Measurements from ENCODE around the gene TMEM143.
"Not testable (repeated sequence)": the region's sequence is repeated elsewhere in the genome, so short reads cannot be mapped to it uniquely, and the experiment has no call there.

The TMEM143 gene

DNA sequence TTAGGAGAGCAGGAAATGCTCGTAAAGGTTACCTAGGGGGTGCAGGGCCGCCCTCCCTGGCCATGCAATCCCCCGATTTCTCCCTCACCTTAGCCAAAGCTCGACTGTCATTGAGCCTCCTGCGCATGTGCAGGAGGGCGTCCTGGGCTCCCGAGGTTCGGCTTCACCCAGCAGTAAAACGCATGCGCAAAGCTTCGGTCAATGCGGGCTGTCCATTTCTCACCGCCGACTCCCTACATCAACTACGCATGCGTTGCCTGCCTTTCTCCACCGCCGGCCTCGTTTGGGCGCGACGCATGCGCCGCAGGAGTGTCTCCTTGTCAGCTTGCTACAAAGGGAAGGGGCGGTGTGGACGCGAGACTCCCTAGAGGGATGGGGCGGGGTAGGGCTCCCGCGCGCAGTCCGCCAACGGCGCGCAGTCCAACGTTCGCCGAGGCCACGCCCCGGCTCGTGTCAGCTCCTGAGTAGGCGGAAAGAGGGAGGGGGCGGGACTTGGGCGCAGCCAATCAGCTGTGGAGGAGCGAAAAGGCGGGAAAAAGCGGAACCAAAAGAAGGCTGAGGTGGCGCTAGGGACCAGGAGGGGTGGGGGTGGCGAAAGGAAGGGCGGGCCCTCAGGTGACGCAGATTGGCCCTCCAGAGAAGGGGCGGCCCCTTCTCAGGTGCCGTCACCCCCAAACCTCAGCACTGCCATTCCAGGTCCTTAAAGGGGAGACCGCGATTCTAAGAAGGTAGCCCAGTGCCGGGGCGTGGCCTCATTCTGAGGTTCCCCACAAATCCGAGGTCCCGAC lies at the start of gene TMEM143, which contains the start of gene SYNGR4:
TSS of gene TMEM143 (minus strand) at position 131 of the 788 bp plus-strand sequence. CDS start at position 111, 20 bp downstream.
TSS of gene SYNGR4 (plus strand) at position 558 of the 788 bp plus-strand sequence. CDS start 1,476 bp downstream, outside the sequence.
- DNase-seq = peak; percentile 99

DNA sequence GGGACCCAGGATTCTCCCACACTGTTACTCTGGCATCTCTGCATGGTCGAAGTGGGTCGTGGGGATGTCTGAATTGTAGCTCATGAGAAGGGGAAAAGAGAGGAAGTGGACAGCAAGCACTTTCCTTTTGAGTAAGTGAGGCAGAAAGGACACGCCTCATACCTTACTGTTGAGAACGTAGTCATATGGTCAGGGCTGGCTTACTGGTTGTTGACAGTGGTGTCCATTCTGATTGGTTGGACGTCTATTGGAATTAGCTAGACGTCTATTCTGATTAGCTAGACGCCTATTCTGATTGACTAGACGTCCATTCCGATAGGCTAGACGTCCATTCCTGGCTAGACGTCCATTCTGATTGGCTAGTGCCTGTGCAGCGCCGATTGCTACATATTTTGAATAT lies 42.1 kb upstream of the TMEM143 start:
- DNase-seq = no peak

DNA sequence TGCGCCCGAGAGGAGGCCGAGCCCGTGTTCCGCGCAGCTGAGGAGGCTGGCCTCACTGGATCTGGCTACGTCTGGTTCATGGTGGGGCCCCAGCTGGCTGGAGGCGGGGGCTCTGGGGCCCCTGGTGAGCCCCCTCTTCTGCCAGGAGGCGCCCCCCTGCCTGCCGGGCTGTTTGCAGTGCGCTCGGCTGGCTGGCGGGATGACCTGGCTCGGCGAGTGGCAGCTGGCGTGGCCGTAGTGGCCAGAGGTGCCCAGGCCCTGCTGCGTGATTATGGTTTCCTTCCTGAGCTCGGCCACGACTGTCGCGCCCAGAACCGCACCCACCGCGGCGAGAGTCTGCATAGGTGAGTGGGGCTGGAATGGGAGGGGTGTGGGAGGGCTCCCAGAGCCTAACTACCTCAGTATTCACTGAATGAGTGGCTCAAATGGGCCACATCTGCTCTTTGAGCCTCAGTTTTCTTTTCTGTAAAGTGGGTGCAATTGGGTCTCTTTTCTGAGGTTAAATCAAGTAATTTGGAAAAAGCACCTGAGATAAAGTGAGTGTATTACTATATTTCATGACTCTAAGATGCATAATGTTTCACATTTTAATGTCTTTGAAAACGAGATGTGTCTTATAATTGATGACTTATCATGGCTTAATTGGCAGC lies 41.4 kb upstream of the TMEM143 start:
- no peak for DNase-seq

DNA sequence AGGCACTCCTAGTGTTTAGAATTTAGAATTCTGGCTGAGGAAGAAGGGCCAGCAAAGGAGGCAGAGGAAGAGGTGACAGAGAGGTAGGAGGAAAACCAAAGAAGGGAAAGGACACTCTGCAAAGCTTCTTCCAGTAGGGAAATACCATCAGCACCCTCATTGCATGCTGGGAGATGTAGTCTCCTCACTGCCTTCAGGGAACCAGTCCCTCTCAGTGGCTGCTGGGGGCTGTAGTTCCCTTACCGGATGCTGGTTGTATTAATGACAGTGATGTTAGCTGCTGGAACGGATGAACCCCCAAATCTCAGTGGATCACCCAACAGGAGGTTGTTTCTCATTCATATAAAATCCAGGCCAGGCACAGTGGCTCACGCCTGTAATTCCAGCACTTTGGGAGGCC lies 39.9 kb upstream of the TMEM143 start:
- peak; percentile 73 for DNase-seq

DNA sequence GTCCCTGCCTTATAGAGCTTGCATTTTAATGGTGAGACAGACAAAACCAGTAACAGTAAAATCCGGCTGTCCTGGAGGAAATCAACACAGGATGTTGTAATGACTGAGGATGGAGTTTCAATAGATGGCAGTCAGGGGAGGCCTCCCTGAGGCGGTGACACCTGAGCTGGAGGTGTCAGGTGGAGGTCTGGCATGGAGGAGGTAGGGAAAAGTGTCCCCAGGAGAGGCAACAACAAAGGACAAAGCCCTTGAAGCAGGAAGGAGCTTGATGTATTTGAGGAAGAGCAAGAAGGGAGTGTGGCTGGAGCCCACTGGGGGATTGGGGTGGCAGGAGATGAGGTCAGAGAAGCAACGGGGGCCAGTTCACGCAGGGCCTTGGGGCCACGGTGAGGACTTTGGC lies 37.5 kb upstream of the TMEM143 start:
- no peak for DNase-seq

DNA sequence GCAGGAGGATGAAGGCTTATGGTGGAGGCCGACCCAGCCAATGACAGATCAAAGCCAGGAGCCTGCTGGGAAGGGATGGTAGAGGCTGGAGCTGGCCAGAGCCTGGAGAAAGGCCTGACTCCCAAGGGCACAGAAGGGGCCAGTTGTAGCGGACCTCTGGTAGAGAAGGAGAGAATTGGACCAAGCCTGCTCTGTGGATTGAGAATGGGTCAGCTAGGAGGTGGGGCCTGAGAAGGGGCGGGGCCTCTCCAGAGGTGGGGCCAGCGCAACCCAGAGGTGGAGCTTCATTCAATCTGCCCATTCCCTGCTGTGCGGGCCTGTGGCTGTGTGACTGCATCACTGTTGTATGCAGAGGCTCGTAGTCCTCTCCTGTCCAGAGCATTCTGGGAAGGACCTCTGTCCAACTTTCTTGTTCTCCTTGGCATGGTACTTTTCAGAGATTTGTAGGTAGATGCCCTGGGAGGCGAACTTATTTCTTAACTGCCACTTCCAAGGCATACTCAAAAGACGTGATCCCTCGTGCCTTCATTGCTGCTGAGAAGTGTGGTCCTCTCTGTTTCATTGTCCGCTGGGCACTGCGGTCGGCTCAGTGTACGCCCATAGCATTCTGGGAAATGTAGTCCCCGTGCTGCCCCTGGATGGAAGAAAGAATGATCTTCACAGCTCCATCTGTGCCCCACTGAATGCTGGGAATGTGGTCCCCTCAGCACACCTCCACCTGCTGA lies 36.4 kb upstream of the TMEM143 start:
- DNase-seq = peak; percentile 54

DNA sequence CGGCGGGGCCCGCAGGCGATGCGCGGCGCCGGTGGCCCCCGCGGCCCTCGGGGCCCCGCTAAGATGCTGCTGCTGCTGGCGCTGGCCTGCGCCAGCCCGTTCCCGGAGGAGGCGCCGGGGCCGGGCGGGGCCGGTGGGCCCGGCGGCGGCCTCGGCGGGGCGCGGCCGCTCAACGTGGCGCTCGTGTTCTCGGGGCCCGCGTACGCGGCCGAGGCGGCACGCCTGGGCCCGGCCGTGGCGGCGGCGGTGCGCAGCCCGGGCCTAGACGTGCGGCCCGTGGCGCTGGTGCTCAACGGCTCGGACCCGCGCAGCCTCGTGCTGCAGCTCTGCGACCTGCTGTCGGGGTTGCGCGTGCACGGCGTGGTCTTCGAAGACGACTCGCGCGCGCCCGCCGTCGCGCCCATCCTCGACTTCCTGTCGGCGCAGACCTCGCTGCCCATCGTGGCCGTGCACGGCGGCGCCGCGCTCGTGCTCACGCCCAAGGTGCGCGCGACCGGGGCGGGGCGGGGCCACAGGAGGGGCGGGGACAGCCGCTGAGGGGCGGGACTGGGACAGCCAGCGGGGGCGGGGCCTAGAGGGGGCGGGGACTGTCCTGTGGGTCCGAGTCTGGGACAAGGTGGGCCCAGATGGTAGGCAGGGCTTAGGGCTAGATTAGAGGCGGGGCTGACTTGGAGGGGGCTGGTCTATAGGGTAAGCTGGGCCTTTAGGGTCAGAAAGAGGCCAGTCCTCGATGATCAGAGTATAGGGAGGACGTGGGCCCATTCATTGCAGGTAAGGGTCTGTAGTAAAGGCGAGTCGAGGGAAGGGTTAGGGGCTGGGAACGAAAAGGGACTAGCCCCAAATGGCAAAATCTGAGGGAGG lies 34.9 kb upstream of the TMEM143 start:
- DNase-seq = peak; percentile 91

DNA sequence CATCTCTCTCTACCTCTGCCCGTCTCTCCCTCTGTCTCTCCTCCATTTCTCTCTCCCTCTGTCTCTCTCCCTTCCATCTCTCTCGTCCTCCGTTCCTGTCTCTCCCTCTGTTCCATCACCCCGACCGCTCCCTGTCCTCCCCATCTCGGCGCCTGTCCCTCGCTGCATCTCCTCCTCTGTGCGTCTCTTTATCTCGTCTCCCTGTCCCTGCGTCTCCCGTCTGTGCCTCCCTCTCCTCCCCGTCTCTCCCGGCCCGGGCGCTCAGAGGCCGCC lies 34.3 kb upstream of the TMEM143 start:
- no peak for DNase-seq

DNA sequence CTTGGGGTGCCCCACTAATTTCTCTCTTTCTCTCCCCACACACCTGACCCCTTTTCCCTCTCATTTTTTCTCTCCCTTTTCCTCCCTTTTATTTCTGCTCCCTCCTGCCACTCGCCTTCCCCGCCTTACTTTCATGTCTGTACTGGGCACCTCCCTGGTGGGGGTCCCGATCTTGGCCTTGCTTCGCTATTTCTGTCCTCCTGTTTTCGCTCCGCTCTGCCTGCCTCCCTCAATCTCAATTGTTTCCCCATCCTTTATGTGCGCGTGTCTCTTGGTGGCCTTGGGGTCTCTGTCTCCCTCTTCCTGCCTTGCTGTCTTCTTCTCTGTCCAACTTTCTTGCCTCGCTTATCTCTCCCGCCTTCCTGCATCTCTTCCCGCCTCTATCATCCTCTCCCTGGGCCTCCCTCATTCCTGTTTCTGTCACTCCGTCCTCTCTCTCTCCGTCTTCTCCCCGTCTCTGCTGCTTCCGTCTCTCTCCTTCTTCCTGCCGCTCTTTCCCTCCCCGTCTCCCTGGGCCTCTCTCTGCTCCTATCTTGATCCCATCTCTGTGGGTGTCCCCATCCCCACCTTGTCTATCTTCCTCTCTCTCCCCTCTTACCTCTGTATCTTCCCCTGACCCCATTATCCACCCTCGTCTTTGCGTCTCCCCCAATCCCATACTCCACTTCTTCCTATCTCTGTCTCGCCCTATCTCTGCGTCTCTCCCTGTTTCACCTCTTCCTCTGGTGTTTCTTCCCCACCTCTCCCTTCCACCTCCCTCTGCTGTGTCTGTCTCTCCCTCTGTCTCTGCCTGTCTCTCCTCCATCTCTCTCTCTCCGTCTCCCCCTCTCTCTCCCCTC lies 33.7 kb upstream of the TMEM143 start:
- DNase-seq = no peak

DNA sequence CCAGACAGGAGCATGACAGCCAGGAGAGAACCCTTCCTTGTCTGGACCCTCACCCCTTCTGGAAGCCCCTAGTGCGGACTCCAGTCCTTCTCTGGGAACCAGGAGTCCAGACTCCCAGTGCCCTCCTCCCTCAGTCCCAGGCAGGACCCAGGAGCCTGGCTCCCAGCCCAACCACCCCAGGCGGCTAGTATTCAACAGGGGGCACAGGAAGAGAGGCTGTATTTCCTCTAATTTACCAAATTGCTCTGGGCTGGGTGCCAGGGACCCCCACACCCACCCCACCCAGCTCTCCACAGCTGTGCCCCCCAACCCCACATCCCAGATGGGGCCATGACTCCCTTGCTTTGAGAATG lies 33.1 kb upstream of the TMEM143 start:
- DNase-seq = no peak

DNA sequence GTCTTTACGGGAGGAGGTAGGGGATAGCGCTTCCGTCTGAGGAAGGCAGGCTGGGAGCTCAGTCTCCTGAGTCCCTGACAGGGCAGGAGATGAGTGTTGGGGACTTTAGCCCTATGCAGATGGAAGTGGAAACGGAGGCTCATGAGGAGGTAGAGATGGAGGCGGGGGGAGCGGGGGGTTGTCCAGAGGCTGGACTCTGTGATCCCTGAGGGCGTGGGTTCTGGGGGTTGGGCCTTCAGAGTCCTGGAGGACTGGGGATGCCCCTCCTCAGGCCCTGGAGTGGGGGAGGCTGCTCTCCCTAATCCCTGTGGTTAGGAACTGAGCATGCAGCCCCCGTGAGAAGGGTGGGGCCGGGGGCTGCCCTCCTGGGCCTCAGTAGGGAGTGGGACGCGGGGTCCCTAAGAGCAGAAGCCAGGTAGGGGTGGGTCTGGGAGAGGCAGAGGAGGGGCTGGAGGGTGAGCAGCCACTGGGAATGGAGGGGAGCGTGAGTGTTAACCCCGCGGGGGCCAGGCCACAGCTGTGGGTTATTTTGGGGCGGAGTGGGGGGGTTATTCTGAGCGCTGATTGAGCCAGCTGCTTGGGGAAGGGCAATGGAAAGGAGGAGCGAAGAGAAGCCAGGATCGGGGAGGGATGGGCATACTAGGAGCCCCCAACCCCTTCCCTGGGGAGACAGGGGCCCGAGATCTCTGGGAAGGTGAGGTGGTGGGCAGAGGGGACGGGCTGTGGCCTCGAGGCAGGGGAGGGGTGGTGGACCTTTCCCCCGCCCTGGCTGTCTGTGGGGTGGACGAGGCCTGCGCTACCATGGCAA lies 32.5 kb upstream of the TMEM143 start:
- DNase-seq = no peak

DNA sequence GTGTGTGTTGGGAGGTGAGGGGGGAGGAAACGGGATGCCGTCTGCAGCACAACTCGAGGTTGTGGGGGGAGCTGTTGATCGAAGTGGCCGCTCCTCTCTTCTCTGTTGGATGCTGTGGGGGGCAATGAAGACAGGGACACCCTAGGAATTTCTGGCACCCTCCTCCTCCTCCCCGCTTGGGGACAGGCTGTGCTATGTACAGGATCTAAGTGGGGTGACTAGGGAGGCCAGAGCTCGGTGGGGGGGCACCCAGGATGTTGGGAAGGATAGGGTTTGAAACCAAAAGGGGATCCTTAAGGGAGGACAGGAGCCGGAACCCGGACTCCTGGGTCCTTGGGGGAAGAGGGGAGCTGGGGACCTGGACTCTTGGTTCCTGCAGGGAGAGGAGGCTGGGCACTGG lies 31.8 kb upstream of the TMEM143 start:
- DNase-seq = no peak

DNA sequence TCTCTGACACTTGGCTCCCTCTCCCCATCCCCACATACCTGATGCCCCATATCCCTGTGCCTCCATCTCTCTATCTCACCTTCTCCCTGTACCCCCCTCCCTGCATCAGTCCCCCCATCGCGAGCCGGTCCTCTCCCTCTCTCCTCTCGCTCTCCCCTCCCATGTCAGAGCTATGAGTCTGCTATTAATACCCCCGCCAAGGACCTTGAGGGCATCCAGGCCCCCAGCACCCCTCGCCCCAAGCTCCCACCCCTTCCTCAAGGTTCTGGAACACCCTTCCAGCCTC lies 31.4 kb upstream of the TMEM143 start:
- DNase-seq = no peak

DNA sequence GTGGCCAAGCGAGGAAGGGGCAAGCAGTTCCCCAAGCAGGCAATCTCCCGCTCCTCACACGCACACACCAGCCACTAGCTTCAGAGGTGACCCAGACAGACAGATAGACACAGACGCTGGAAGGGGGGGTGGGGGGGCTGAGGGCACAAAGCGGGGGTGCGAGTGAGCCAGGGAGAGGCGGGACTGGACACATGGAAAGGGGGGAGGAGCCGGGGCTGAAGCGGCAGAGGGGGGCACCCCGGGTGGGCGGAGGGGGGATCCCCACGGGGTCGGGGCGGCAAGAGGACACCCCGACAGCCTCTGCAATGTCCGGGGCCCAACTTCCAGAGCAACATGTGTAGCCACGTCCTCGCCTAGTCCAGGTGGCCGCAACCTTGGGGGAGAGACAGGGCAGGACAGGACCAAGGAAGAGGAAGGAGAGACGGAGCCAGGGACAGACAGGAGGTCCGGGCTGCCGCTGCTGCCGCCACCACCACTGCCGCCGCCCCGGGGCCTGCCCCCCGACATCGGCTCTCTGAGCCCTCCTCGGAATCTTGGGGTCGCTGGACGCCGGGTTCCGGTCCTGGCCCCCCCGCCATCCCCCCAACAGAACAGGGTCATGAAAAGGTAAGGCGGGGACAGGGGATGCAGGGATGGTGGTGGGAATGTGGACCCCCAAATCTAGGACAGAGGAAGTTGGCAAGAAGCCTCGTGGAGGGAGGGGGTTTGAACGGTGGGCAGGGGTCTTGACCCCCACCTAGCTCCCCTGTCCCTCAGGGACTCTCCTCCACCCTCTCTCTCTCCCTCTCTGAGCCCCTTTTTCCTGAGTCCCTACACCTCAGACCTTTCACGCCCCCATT lies 30.8 kb upstream of the TMEM143 start:
- no peak for DNase-seq

DNA sequence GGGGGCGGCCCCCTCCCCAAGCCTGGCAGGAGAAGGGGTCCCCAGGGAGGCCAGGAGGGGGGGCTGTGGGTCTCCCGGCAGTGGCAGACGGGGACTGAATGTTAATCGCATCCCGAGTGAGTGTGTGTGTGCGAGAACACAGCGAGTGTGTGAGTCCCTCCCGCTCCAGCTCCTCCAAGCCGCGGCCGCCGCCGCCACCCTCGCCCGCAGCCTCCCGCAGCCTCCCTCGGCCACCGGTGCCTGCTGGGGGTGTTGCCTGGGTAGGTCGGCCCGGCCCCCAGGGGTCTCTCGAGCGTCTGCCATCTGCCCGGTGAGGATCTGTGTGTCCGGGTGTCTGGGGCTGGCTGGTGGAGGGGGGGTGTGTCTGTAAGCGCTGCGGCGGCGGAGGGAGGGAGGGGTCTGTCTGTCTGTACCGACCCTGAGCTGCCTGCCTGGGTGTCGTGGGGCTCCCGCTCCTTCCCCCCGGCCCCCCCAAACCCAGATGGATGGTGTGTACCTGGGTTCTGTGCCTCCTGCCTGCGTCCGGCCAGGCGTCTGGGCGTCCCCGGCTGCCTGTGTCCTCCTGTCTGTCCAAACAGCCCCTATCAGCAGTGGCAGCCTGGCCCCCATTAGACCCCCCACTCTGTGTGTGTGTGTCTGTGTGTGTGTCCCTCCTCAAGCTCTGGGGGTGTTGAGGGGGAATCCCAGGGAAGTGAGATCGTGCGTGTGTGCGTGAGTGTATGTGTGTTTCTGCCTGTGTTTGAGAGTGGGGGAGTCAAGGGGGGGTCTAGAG lies 30.0 kb upstream of the TMEM143 start, which contains the start of gene GRIN2D:
TSS of gene GRIN2D (plus strand) at position 110 of the 772 bp plus-strand sequence. CDS start 4,725 bp downstream, outside the sequence.
- peak; percentile 40 for DNase-seq

DNA sequence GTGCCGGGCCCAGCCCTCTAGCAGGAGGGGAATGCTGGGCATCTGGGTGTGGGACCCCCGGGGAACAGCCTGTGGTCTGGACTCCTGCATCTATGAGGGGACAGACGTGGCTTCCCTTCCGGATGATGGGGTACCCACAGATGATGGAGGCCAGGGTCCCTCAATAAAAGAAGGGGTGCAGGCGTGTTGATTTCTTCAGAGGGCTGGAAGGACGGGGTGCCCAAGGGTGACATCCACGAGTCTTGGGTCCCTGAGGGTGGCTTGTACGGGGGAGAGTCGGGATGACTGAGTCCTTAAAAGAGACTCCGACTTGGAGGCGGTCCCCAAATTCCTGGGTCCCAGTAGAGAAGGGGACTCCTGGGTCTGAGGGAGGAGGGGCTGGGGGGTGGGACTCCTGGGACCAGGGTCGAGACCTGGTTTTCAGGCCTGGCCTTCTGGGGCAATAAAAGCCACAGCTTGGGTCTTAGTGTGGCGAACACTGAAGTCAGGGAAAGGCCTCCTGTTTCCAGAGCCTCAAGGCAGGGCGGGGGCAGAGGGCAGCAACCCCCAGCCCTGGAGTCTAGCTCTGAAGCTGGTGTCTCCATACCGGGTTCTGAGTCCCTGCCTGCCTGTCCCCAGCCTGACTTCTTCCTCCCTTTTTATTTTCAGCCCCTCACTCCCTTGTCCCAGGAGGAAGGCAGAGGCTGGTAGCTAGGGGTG lies 29.3 kb upstream of the TMEM143 start:
- no peak for DNase-seq

DNA sequence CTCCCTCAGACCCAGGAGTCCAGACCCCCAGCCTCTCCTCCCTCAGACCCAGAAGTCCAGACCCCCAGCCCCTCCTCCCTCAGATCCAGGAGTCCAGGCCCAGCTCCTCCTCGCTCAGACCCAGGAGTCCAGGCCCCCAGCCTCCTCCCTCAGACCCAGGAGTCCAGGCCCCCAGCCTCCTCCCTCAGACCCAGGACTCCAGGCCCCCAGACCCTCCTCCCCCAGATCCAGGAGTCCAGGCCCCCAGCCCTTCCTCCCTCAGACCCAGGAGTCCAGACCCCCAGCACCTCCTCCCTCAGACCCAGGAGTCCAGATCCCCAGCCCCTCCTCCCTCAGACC lies 28.2 kb upstream of the TMEM143 start:
- not testable (repeated sequence) for DNase-seq

DNA sequence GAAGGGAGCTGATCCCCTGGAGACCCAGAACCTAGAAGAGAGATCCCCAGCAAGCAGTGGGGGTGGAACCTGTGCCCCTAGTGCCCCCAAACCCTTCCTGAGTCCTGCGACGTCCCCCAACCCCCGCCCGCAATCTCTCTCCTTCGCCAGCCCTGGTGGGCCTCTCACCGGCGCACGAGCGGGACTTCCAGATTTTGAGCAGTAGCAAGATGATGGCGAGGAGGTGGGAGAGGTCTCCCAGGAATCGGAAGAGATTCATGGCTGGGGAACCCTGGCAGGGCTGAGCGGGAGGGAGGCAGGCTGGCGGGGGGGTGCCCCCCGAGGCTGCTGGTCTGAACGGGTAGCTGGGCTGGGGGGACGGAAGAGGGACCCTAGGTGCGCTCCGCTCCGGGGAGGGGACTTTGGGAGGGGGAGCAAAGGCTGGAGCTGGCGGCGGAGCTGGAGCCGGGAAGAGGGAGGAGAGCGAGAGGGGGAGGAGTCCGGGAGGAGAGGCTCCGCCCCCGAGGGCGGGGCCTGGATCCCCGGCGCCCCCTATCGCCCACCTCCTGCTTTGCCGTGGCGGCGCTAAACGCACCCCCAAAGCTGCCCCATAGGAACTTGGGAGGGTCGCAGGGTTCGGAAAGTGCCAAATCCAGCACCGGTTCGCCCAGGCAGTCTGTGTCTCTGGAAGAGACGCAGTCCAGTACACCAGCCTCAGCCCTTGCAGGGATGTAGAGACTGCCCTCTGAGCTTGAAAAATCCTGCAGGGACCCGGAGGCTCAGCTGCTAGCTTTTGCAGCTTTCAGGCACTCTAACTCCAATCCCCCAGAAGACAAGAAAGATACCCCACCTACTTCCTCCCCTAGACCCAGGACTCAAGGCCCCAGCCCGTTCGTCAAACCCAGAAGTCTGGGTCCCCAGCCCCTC lies 27.6 kb upstream of the TMEM143 start, which contains the start of gene KDELR1:
TSS of gene KDELR1 (minus strand) at position 452 of the 906 bp plus-strand sequence. CDS start at position 259, 193 bp downstream.
- DNase-seq = peak; percentile 71

All from CD4-positive, alpha-beta T cell treated with Interleukin-10 for 1 hour (primary cell).